Testis (tissue), 3 donors: ENCODE results near the gene GRID1. TPM values are rescaled to one million over a fixed set of nuclear protein-coding genes. Genes with fewer than 3 reads are reported as not detected.

Experiments
- DNase-seq: peaks from one replicate; pipeline ENCODE4 v3.0.0-alpha.2; 2019
- H3K27ac ChIP-seq, 2 donors: fragments of 200-600 bp; sonication (generic); one replicate each; pipeline ENCODE4 v1.5.1; 2019
- H3K27me3 ChIP-seq: fragments of 200-600 bp; sonication (generic); one replicate; pipeline ENCODE4 v1.5.1; 2019
- H3K36me3 ChIP-seq: fragments of 200-600 bp; sonication (generic); one replicate; pipeline ENCODE4 v1.5.1; 2017; ENCODE audit warnings: low read depth; ENCODE audit errors: missing control alignments
- H3K4me1 ChIP-seq: fragments of 200-600 bp; sonication (generic); one replicate; pipeline ENCODE4 v1.5.1; 2019
- H3K4me3 ChIP-seq, 2 donors: fragments of 200-600 bp; sonication (generic); one replicate each; pipeline ENCODE4 v1.5.1; 2017 to 2019
- H3K9me3 ChIP-seq: fragments of 200-600 bp; sonication (generic); one replicate; pipeline ENCODE4 v1.5.1; 2017
- CTCF ChIP-seq, 3 experiments: fragments of 450-650 bp in 2 of 3; fragments of 200-600 bp in 1 of 3; sonication (generic) in 1 of 3; IDR thresholded peaks; one replicate each; pipeline ENCODE4 v1.5.1; 2016 to 2019; ENCODE audit warnings: antibody characterized with exemption in 3 of 3, mild to moderate bottlenecking in 2 of 3, moderate library complexity in 1 of 3
- POLR2A ChIP-seq: fragments of 450-650 bp; IDR thresholded peaks from one replicate; pipeline ENCODE4 v1.6.1; 2017; ENCODE audit warnings: antibody characterized with exemption, mild to moderate bottlenecking, moderate library complexity
- WGBS, 2 donors: methylation state at CpG; one replicate each; pipeline ENCODE4 v1.1.5; 2018; 5-methylcytosine and 5-hydroxymethylcytosine counted together
- intact Hi-C: fragments of 100-400 bp; cut with DNase I; formaldehyde crosslinking; loops from one replicate; pipeline ENCODE4 v1.15.1; 2023; ENCODE audit warnings: low total_unique reads
- polyA plus RNA-seq: library from polyadenylated mRNA; stranded (reverse); fragments of 350-450 nt; fragmentation: Illumina TruSeq; extraction: RNeasy Lipid Tissue Mini Kit (QIAGEN cat#74804); gene quantifications from one replicate; pipeline ENCODE4 v1.2.3, GENCODE V29; 2014; ENCODE audit warnings: low read depth, low replicate concordance; ENCODE audit not compliant: insufficient read depth
- total RNA-seq, 2 donors: library from RNA; depleted of rRNA; stranded (reverse); fragments of >200 nt; gene quantifications; one replicate each; pipeline ENCODE4 v1.2.3, GENCODE V29; 2016

GRID1 gene
- total and polyA plus RNA-seq, 3 donors from 2014 or later: 7.4 to 16.7 (median 8.1) TPM

DNA sequence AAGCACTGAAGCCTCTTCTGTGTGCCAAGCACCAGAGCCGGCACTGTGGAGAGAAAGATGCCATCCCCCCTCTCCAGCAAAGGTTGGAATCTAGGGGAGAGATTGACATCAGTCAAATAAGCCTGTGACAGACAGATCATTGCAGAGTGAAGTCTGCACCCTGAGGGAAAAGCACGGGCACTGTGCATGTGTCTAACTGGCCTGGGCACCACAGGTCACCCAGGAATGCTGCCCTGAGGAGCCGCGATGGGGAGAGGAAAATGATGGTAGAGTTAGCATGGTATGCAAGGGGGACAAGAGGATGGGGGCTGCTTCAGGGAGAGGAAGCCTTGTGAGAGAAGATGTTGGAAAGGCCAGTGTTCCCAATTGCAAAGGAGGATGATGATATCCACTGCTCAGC, 261.0 kb downstream of the GRID1 start:
- no peak overlapping the region for H3K4me3 ChIP-seq
- no peaks in the 10 kb centered on the region for H3K36me3 ChIP-seq
- intact Hi-C loops: no loop called here
- H3K27me3 ChIP-seq: no peaks in the 10 kb centered on the region
- no peak for DNase-seq
- no peak overlapping the region for H3K27ac ChIP-seq
- H3K4me1 ChIP-seq: no peaks in the 10 kb centered on the region
- TF ChIP-seq POLR2A: no peak
- TF ChIP-seq CTCF (IDR thresholded peaks at IDR 0.05): no peak
- WGBS, 2 donors: 83 to 88% methylated on average over 4 of the region's 4 CpGs
- H3K9me3 ChIP-seq: no peaks in the 10 kb centered on the region

DNA sequence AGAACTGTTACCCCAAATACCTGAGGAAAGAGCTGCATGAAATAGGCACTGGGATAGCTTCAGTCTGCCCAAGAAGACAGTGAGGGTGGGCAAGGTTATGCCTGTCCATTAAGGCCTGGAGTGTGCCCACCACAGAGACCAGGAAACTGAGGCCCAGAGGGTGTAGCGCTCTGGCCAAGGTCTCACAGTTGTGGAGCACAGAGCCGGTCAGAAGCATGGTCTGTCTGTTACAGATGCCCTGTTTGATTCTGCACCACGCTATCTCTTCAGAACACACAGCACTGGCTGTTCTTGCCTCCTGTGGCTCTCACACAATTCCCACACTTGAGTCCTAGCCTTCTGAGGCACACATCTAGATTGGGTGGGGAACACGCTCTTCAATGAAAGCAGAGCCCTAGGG, 261.4 kb downstream of the GRID1 start:
- Histone ChIP-seq H3K27ac (no peak overlapping the region), H3K9me3 (no peaks in the 10 kb centered on the region), H3K36me3 (no peaks in the 10 kb centered on the region), H3K4me1 (no peaks in the 10 kb centered on the region), H3K4me3 (no peak overlapping the region), H3K27me3 (no peaks in the 10 kb centered on the region)
- intact Hi-C loops: no loop called here
- TF ChIP-seq CTCF (IDR thresholded peaks at IDR 0.05) (no peak), POLR2A (no peak)
- DNase-seq: no peak
- 56 to 91% methylated on average over 4 of the region's 4 CpGs for WGBS, 2 donors

- 85 to 89% methylated on average over 7 of the region's 7 CpGs for WGBS, 2 donors
- no peak for DNase-seq
- H3K27me3 ChIP-seq: no peaks in the 10 kb centered on the region
- no peaks in the 10 kb centered on the region for H3K36me3 ChIP-seq
- TF ChIP-seq CTCF (IDR thresholded peaks at IDR 0.05): no peak
- TF ChIP-seq POLR2A: no peak
- H3K4me1 ChIP-seq: no peaks in the 10 kb centered on the region
- H3K9me3 ChIP-seq: no peaks in the 10 kb centered on the region
- intact Hi-C loops: no loop called here
- no peak overlapping the region for H3K27ac ChIP-seq
- no peak overlapping the region for H3K4me3 ChIP-seq
These were observed 261.9 kb downstream of the GRID1 start for GRCh38 chr10:86104611-86105145.

GRCh38 chr10:86104156-86104555, 262.4 kb downstream of the GRID1 start:
- TF ChIP-seq POLR2A (no peak), CTCF (IDR thresholded peaks at IDR 0.05) (no peak)
- Histone ChIP-seq H3K27me3 (no peaks in the 10 kb centered on the region), H3K4me3 (no peak overlapping the region), H3K36me3 (no peaks in the 10 kb centered on the region), H3K27ac (no peak overlapping the region), H3K9me3 (no peaks in the 10 kb centered on the region), H3K4me1 (no peaks in the 10 kb centered on the region)
- 93% methylated on average over 5 of the region's 5 CpGs; no CpG with 5 or more reads in 1 of the 2 donors for WGBS, 2 donors
- no peak for DNase-seq
- intact Hi-C loops: no loop called here

- no peak overlapping the region for H3K27ac ChIP-seq
These were observed 263.0 kb downstream of the GRID1 start for GRCh38 chr10:86103391-86104101.

More at GRCh38 chr10:86103391-86104101, 263.0 kb downstream of the GRID1 start:
- Histone ChIP-seq H3K4me1 (no peaks in the 10 kb centered on the region), H3K36me3 (no peaks in the 10 kb centered on the region), H3K27me3 (no peaks in the 10 kb centered on the region), H3K9me3 (no peaks in the 10 kb centered on the region), H3K4me3 (no peak overlapping the region)
- intact Hi-C loops: no loop called here
- WGBS, 2 donors: 80 to 81% methylated on average over 1 to 8 of the region's 8 CpGs
- peak; percentile 18 for DNase-seq
- TF ChIP-seq POLR2A: no peak
- TF ChIP-seq CTCF (IDR thresholded peaks at IDR 0.05): no peak
